ENCODE results near the gene SYNE4. TPM values are rescaled to one million over a fixed set of nuclear protein-coding genes. Genes with fewer than 3 reads are reported as not detected.
A peak's percentile ranks its signal among the peaks of the same experiment; 100 is the strongest.

SYNE4 gene, protein sequence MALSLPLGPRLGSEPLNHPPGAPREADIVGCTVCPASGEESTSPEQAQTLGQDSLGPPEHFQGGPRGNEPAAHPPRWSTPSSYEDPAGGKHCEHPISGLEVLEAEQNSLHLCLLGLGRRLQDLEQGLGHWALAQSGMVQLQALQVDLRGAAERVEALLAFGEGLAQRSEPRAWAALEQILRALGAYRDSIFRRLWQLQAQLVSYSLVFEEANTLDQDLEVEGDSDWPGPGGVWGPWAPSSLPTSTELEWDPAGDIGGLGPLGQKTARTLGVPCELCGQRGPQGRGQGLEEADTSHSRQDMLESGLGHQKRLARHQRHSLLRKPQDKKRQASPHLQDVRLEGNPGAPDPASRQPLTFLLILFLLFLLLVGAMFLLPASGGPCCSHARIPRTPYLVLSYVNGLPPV
- total RNA-seq (ENCODE audit: unreplicated experiment) = 2.0 TPM
- long read RNA-seq = 0 reads

DNA sequence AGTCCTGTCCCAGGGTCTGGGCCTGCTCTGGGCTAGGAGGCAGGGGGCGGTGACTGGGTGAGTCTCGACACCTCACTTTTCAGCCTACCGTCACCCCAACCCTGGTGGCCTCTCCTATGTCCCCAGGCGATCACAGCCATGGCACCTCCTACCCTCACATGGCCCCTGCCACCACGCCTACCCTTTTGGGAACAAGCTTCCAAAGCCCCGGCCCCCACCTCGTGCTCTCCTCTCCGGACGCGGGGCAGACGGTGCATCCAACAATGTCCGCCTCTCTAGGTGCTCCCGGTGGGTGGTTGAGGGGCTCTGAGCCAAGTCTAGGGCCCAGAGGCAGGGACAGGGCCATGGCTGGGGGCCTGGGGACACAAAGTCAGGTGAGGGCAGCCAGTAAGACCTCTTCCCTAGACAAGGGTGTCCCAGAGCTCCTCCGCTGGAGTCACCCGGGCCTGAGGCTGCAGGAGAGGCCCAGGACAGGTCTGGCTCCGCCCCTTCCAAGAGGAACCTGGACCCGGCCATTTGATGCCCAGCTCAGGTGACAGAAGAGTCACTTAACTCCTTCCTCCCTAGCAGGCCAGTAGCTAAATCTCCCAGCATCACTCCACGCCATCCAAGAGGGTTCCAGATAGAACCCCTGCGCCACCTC, at the start of gene SYNE4:
TSS of gene SYNE4 (minus strand) at position 478 of the 643 bp plus-strand sequence. CDS start at position 346, 132 bp downstream.
- H3K4me3 Mint-ChIP-seq (ENCODE audit: unreplicated experiment) = peak within 1 kb of the TSS; percentile 76
- peaks cover 2% of the 10 kb centered on the region for H3K9me3 Mint-ChIP-seq (ENCODE audit: unreplicated experiment)
- peaks cover 6% of the 10 kb centered on the region for H3K27me3 Mint-ChIP-seq (ENCODE audit: unreplicated experiment)
- DNase-seq = no peak
- peak within 1 kb of the TSS; percentile 86 for H3K27ac Mint-ChIP-seq (ENCODE audit: unreplicated experiment)
- no peaks in the 10 kb centered on the region for H3K36me3 Mint-ChIP-seq (ENCODE audit: unreplicated experiment)
- TF ChIP-seq, protein P1, sequence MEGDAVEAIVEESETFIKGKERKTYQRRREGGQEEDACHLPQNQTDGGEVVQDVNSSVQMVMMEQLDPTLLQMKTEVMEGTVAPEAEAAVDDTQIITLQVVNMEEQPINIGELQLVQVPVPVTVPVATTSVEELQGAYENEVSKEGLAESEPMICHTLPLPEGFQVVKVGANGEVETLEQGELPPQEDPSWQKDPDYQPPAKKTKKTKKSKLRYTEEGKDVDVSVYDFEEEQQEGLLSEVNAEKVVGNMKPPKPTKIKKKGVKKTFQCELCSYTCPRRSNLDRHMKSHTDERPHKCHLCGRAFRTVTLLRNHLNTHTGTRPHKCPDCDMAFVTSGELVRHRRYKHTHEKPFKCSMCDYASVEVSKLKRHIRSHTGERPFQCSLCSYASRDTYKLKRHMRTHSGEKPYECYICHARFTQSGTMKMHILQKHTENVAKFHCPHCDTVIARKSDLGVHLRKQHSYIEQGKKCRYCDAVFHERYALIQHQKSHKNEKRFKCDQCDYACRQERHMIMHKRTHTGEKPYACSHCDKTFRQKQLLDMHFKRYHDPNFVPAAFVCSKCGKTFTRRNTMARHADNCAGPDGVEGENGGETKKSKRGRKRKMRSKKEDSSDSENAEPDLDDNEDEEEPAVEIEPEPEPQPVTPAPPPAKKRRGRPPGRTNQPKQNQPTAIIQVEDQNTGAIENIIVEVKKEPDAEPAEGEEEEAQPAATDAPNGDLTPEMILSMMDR (IDR thresholded peaks at IDR 0.05; ENCODE audit: partially characterized antibody, unreplicated experiment) = no peak
- peaks cover 13% of the 10 kb centered on the region for H3K4me1 Mint-ChIP-seq (ENCODE audit: low read depth, unreplicated experiment)

DNA sequence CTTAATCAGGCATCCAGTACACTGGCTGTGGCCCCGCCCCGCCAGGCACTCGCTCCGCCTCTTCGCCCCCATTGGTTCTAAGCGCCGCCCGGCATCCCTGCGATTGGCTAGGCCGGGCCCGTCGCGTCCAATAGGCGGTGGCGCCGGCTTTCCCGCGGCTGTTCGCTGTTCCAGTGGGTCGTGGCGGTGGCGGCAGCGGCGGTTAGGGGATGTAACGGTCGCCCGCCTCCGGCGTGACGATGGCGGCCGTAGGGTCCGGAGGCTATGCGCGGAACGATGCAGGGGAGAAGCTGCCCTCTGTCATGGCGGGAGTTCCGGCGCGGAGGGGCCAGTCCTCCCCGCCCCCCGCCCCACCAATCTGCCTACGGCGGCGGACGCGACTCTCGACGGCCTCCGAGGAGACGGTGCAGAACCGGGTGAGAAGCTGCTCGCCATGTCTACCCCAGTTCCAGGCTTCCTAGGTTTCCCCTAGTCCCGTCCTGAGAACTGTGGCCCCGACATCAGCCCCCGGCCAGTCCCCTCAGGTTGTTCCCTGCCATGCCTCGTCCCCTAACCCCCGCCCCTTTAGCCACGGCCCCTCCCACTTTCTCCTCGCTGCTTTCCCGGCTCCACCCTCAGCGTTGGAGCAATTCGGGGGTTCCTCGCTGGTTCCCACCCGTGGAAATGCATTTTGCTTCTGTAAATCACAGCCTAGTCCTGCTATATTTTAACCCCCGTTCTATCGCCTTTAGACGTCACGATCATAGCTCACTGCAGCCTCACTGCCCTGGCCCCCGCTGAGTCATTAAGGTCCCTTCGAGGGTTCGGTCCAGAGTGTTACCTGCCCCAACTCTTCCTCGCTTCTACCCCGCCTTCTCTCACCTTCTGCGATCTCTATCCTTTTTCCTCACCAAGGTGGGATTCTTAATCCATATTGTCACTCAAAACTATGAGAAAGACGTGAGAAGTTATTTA, 46.4 kb upstream of the SYNE4 start, which contains the start of gene WDR62:
TSS of gene WDR62 (plus strand) at position 165 of the 954 bp plus-strand sequence. CDS start at position 240, 75 bp downstream.
- H3K27ac Mint-ChIP-seq (ENCODE audit: unreplicated experiment) = peak within 1 kb of the TSS; percentile 98
- peak; percentile 97 for DNase-seq
- H3K36me3 Mint-ChIP-seq (ENCODE audit: unreplicated experiment) = no peaks in the 10 kb centered on the region
- peaks cover 7% of the 10 kb centered on the region for H3K9me3 Mint-ChIP-seq (ENCODE audit: unreplicated experiment)
- peak within 1 kb of the TSS; percentile 95 for H3K4me3 Mint-ChIP-seq (ENCODE audit: unreplicated experiment)
- TF ChIP-seq, protein P1 (IDR thresholded peaks at IDR 0.05; ENCODE audit: partially characterized antibody, unreplicated experiment) = peak; percentile 4
- peaks cover 6% of the 10 kb centered on the region for H3K27me3 Mint-ChIP-seq (ENCODE audit: unreplicated experiment)
- peaks cover 3% of the 10 kb centered on the region for H3K4me1 Mint-ChIP-seq (ENCODE audit: low read depth, unreplicated experiment)

DNA sequence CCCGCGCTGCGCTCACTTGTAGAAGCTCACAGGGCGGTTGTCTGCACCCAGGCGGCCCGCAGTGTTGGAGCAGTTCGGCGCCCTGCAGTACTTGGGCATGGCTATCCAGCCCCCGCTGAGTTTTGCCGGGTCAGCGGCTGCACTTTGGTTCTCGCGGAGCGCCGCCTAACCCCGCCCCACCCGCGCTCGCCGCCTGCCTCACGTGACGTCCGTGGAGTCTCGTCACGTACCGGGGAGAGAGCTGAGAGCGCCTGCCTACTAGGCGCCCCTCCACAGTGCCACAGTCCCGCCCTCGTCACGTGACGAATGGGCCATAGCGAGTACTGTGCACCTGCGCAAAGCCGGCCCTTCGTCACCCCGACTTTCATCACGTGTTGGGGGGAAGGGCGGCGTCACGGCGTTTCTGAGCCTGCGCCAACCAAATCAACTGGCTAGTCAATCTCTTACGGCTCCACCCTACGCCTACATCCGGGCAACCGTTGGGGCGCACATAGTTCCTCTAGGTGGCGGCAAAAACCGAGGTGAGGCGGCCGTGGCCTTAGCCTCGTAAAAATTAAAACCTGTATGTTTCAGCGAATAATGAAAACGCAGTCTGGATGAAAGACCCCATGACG, 45.6 kb upstream of the SYNE4 start, which contains the start of gene THAP8:
TSS of gene THAP8 (minus strand) at position 167 of the 614 bp plus-strand sequence. CDS start at position 99, 68 bp downstream.
- H3K9me3 Mint-ChIP-seq (ENCODE audit: unreplicated experiment) = peaks cover 7% of the 10 kb centered on the region
- H3K27me3 Mint-ChIP-seq (ENCODE audit: unreplicated experiment) = peaks cover 6% of the 10 kb centered on the region
- peak within 1 kb of the TSS; percentile 98 for H3K27ac Mint-ChIP-seq (ENCODE audit: unreplicated experiment)

DNA sequence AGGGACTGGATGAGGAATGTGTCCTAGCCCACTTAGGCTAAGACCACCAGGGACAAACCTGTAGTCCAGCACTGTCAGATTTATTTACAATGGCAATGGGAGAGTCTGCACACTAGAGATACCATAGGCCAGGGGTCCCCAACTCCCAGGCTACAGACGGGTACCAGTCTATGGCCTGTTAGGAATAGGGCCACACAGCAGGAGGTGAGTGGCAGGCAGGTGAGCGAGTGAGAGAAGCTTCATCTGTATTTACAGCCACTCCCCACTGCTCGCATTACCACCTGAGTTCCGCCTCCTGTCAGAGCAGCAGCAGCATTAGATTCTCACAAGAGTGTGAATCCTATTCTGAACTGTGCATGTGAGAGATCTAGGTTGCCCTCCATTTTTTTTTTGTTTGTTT, 43.0 kb upstream of the SYNE4 start:
- Mint-ChIP-seq H3K9me3 (ENCODE audit: unreplicated experiment) (peaks cover 7% of the 10 kb centered on the region), H3K4me3 (ENCODE audit: unreplicated experiment) (peak overlapping the region; percentile 46), H3K4me1 (ENCODE audit: low read depth, unreplicated experiment) (peaks cover 3% of the 10 kb centered on the region), H3K27me3 (ENCODE audit: unreplicated experiment) (peaks cover 4% of the 10 kb centered on the region), H3K27ac (ENCODE audit: unreplicated experiment) (no peak overlapping the region), H3K36me3 (ENCODE audit: unreplicated experiment) (no peaks in the 10 kb centered on the region)
- no peak for DNase-seq
- TF ChIP-seq, protein P1 (IDR thresholded peaks at IDR 0.05; ENCODE audit: partially characterized antibody, unreplicated experiment) = no peak

More for the DNA sequence above, 45.6 kb upstream of the SYNE4 start, which contains the start of gene THAP8:
- TF ChIP-seq, protein P1 (IDR thresholded peaks at IDR 0.05; ENCODE audit: partially characterized antibody, unreplicated experiment) = peak; percentile 50
- H3K36me3 Mint-ChIP-seq (ENCODE audit: unreplicated experiment) = no peaks in the 10 kb centered on the region
- H3K4me1 Mint-ChIP-seq (ENCODE audit: low read depth, unreplicated experiment) = peaks cover 3% of the 10 kb centered on the region
- peak within 1 kb of the TSS; percentile 95 for H3K4me3 Mint-ChIP-seq (ENCODE audit: unreplicated experiment)
- peak; percentile 99 for DNase-seq

Measured in glutamatergic neuron (in vitro differentiated cells).